Naive thymus-derived CD4-positive, alpha-beta T cell (primary cell): ENCODE measurements around the gene EDIL3. TPM values are rescaled to one million over a fixed set of nuclear protein-coding genes. Genes with fewer than 3 reads are reported as not detected.

Experiments used
- ATAC-seq: fragments of 150-1000 bp; cut with Tn5 transposase; 2 replicates; pipeline ENCODE4 v1.10.0; 2021; ENCODE audit warnings: mild to moderate bottlenecking, moderate library complexity
- CTCF ChIA-PET: fragments of 350-600 bp; sonication (Branson Sonifier 250); formaldehyde crosslinking; loops from one replicate; lab custom pipeline; 2021; ENCODE audit warnings: antibody characterized with exemption; lab: Charles Lee
- POLR2A ChIA-PET: fragments of 350-600 bp; sonication (Branson Sonifier 250); formaldehyde crosslinking; loops from one replicate; lab custom pipeline; 2021; ENCODE audit warnings: antibody characterized with exemption, inconsistent platforms; lab: Charles Lee
- DNase-seq, 9 donors: peaks; one replicate each; pipeline versions ENCODE4 v3.0.0 to v3.0.0-alpha.2; 2020 to 2022; ENCODE audit warnings: mixed read lengths in 1 of 9
- H3K27ac ChIP-seq: one replicate; pipeline ENCODE4 v1.7.0; 2013; ENCODE audit warnings: mild to moderate bottlenecking, low read depth, low read length, moderate library complexity
- H3K27me3 ChIP-seq, 2 donors: one replicate each; pipeline ENCODE4 v1.7.0; 2013; ENCODE audit warnings: low read length in 2 of 2, mild to moderate bottlenecking in 2 of 2, moderate library complexity in 2 of 2; ENCODE audit not compliant: control insufficient read depth in 2 of 2, insufficient read depth in 2 of 2
- H3K36me3 ChIP-seq, 3 experiments: 1 replicate in 2 of 3; 2 replicates in 1 of 3; pipeline ENCODE4 v1.7.0; 2013; ENCODE audit warnings: low read length in 3 of 3, mild to moderate bottlenecking in 3 of 3, moderate library complexity in 1 of 3; ENCODE audit not compliant: insufficient read depth in 3 of 3, control insufficient read depth in 2 of 3
- H3K4me1 ChIP-seq, 2 donors: one replicate each; pipeline ENCODE4 v1.7.0; 2013; ENCODE audit warnings: low read length in 2 of 2, mild to moderate bottlenecking in 2 of 2, moderate library complexity in 1 of 2; ENCODE audit not compliant: control insufficient read depth in 2 of 2, insufficient read depth in 2 of 2
- H3K4me3 ChIP-seq: 2 replicates; pipeline ENCODE4 v1.7.0; 2013; ENCODE audit warnings: mild to moderate bottlenecking, low read length
- H3K9me3 ChIP-seq, 3 experiments: 1 replicate in 2 of 3; 2 replicates in 1 of 3; pipeline ENCODE4 v1.7.0; 2013; ENCODE audit warnings: low read length in 3 of 3; ENCODE audit not compliant: control insufficient read depth in 2 of 3
- H3K27ac Mint-ChIP-seq, 9 donors: one replicate each; pipeline ENCODE4 v1.8.0; 2020 to 2022; ENCODE audit warnings: mixed read lengths in 9 of 9, mild to moderate bottlenecking in 8 of 9, moderate library complexity in 5 of 9, inconsistent platforms in 2 of 9
- H3K27me3 Mint-ChIP-seq, 5 donors: one replicate each; pipeline ENCODE4 v1.8.0; 2021 to 2022; ENCODE audit warnings: mixed read lengths in 5 of 5, mild to moderate bottlenecking in 1 of 5
- H3K36me3 Mint-ChIP-seq, 5 donors: one replicate each; pipeline ENCODE4 v1.8.0; 2020 to 2022; ENCODE audit warnings: mixed read lengths in 5 of 5, mild to moderate bottlenecking in 3 of 5, inconsistent platforms in 1 of 5
- H3K4me1 Mint-ChIP-seq, 7 donors: one replicate each; pipeline ENCODE4 v1.8.0; 2020 to 2022; ENCODE audit warnings: mixed read lengths in 7 of 7, mild to moderate bottlenecking in 3 of 7, inconsistent platforms in 1 of 7
- H3K4me3 Mint-ChIP-seq, 10 donors: one replicate each; pipeline ENCODE4 v1.8.0; 2020 to 2022; ENCODE audit warnings: mild to moderate bottlenecking in 10 of 10, mixed read lengths in 10 of 10, moderate library complexity in 6 of 10, inconsistent platforms in 2 of 10
- H3K9me3 Mint-ChIP-seq, 11 donors: one replicate each; pipeline ENCODE4 v1.8.0; 2020 to 2022; ENCODE audit warnings: mixed read lengths in 11 of 11, mild to moderate bottlenecking in 4 of 11, inconsistent platforms in 1 of 11, moderate library complexity in 1 of 11
- intact Hi-C, 2 donors: fragments of 100-400 bp; cut with micrococcal nuclease; formaldehyde crosslinking; loops; one replicate each; pipeline ENCODE4 v1.15.1; 2023
- polyA plus RNA-seq, 2 donors: library from polyadenylated mRNA; unstranded; fragments of 300-500 nt; fragmentation: Illumina TruSeq; gene quantifications; one replicate each; pipeline ENCODE4 v1.2.3, GENCODE V29; 2021
- total RNA-seq, 6 experiments: library from RNA in 5 of 6; stranded (reverse) in 5 of 6; gene quantifications; 1 replicate in 5 of 6; 2 replicates in 1 of 6; pipeline ENCODE4 v1.2.3 and lab custom pipeline; 2021 to 2026

Gene EDIL3
- total and polyA plus RNA-seq, 7 experiments from 2014 or later, result not detected

GRCh38 chr5:84213861-84214260, 170.8 kb downstream of the EDIL3 start:
- Mint-ChIP-seq H3K27me3 (no peaks in the 10 kb centered on the region), H3K27ac (no peak overlapping the region), H3K36me3 (no peaks in the 10 kb centered on the region), H3K4me3 (no peak overlapping the region), H3K9me3 (peaks cover 0 to 10% (median 1%) of the 10 kb centered on the region in 11 donors), H3K4me1 (peaks cover 0 to 2% (median 0%) of the 10 kb centered on the region in 7 donors)
- no peak overlapping the region for H3K4me3 ChIP-seq
- H3K9me3 ChIP-seq, result no peaks in the 10 kb centered on the region
- H3K27ac ChIP-seq, result no peak overlapping the region
- no peaks in the 10 kb centered on the region for H3K36me3 ChIP-seq
- DNase-seq (no peak), ATAC-seq (no peak)
- intact Hi-C loops, result no loop called here
- no peaks in the 10 kb centered on the region for H3K4me1 ChIP-seq
- H3K27me3 ChIP-seq, result no peaks in the 10 kb centered on the region
- CTCF ChIA-PET, result no interaction called here
- POLR2A ChIA-PET, result no interaction called here

- POLR2A ChIA-PET, result no interaction called here
- Histone ChIP-seq H3K4me3 (no peak overlapping the region), H3K9me3 (no peaks in the 10 kb centered on the region), H3K27ac (no peak overlapping the region), H3K36me3 (no peaks in the 10 kb centered on the region), H3K4me1 (no peaks in the 10 kb centered on the region), H3K27me3 (no peaks in the 10 kb centered on the region)
- Mint-ChIP-seq H3K4me3 (no peak overlapping the region), H3K4me1 (peaks cover 0 to 2% (median 0%) of the 10 kb centered on the region in 7 donors), H3K27me3 (no peaks in the 10 kb centered on the region), H3K27ac (no peak overlapping the region), H3K36me3 (no peaks in the 10 kb centered on the region), H3K9me3 (peaks cover 0 to 9% (median 1%) of the 10 kb centered on the region in 11 donors)
- CTCF ChIA-PET, result interaction anchor here (0.6 kb wide), 1 partner anchor 728 kb away, joined by 3 read pairs; no protein-coding TSS in a partner anchor
- DNase-seq (no peak), ATAC-seq (no peak)
- intact Hi-C loops, result no loop called here
Observed at GRCh38 chr5:84213212-84213611, 171.5 kb downstream of the EDIL3 start.

GRCh38 chr5:84204772-84205171, 179.9 kb downstream of the EDIL3 start:
- no peak overlapping the region for H3K4me3 Mint-ChIP-seq
- H3K27me3 Mint-ChIP-seq, result no peaks in the 10 kb centered on the region
- H3K4me3 ChIP-seq, result no peak overlapping the region
- H3K36me3 ChIP-seq, result no peaks in the 10 kb centered on the region
- no peaks in the 10 kb centered on the region for H3K9me3 ChIP-seq
- intact Hi-C loops, result no loop called here
- H3K4me1 ChIP-seq, result no peaks in the 10 kb centered on the region
- H3K36me3 Mint-ChIP-seq, result no peaks in the 10 kb centered on the region
- no peaks in the 10 kb centered on the region for H3K4me1 Mint-ChIP-seq
- POLR2A ChIA-PET, result no interaction called here
- ATAC-seq (no peak), DNase-seq (no peak)
- no peak overlapping the region for H3K27ac Mint-ChIP-seq
- no peak overlapping the region for H3K27ac ChIP-seq
- H3K9me3 Mint-ChIP-seq, result peaks cover 0 to 2% (median 0%) of the 10 kb centered on the region in 11 donors
- H3K27me3 ChIP-seq, result no peaks in the 10 kb centered on the region
- CTCF ChIA-PET, result no interaction called here

- no peaks in the 10 kb centered on the region for H3K36me3 Mint-ChIP-seq
- DNase-seq (no peak), ATAC-seq (no peak)
- POLR2A ChIA-PET, result no interaction called here
- Histone ChIP-seq H3K27ac (no peak overlapping the region), H3K27me3 (no peaks in the 10 kb centered on the region), H3K36me3 (no peaks in the 10 kb centered on the region), H3K4me1 (no peaks in the 10 kb centered on the region), H3K4me3 (no peak overlapping the region), H3K9me3 (no peaks in the 10 kb centered on the region)
- H3K4me3 Mint-ChIP-seq, result no peak overlapping the region
- H3K27ac Mint-ChIP-seq, result no peak overlapping the region
- CTCF ChIA-PET, result no interaction called here
- intact Hi-C loops, result no loop called here
- H3K27me3 Mint-ChIP-seq, result no peaks in the 10 kb centered on the region
- no peaks in the 10 kb centered on the region for H3K4me1 Mint-ChIP-seq
- H3K9me3 Mint-ChIP-seq, result peaks cover 0 to 3% (median 0%) of the 10 kb centered on the region in 11 donors
Observed at GRCh38 chr5:84202136-84202535, 182.5 kb downstream of the EDIL3 start.

- H3K27ac ChIP-seq, result no peak overlapping the region
- H3K36me3 ChIP-seq, result no peaks in the 10 kb centered on the region
- H3K9me3 Mint-ChIP-seq, result peaks cover 0 to 4% (median 0%) of the 10 kb centered on the region in 11 donors
- intact Hi-C loops, result no loop called here
- H3K27me3 Mint-ChIP-seq, result no peaks in the 10 kb centered on the region
- H3K4me1 ChIP-seq, result no peaks in the 10 kb centered on the region
- H3K27me3 ChIP-seq, result no peaks in the 10 kb centered on the region
- no peak for DNase-seq
- ChIA-PET CTCF (no interaction called here), POLR2A (interaction anchor here (0.6 kb wide), 1 partner anchor 1017 kb away, joined by 3 read pairs; no protein-coding TSS in a partner anchor)
- H3K9me3 ChIP-seq, result no peaks in the 10 kb centered on the region
- H3K4me3 ChIP-seq, result no peak overlapping the region
- H3K27ac Mint-ChIP-seq, result no peak overlapping the region
- no peaks in the 10 kb centered on the region for H3K36me3 Mint-ChIP-seq
- no peak for ATAC-seq
- H3K4me3 Mint-ChIP-seq, result no peak overlapping the region
- H3K4me1 Mint-ChIP-seq, result no peaks in the 10 kb centered on the region
Observed at GRCh38 chr5:84197538-84197937, 187.1 kb downstream of the EDIL3 start.

GRCh38 chr5:84191281-84191680, 193.4 kb downstream of the EDIL3 start:
- ChIA-PET POLR2A (no interaction called here), CTCF (no interaction called here)
- DNase-seq, result no peak
- no peaks in the 10 kb centered on the region for H3K9me3 ChIP-seq
- no peaks in the 10 kb centered on the region for H3K36me3 ChIP-seq
- intact Hi-C loops, result no loop called here
- H3K4me1 ChIP-seq, result no peaks in the 10 kb centered on the region
- Mint-ChIP-seq H3K27me3 (no peaks in the 10 kb centered on the region), H3K36me3 (no peaks in the 10 kb centered on the region), H3K4me1 (no peaks in the 10 kb centered on the region), H3K27ac (no peak overlapping the region), H3K9me3 (peaks cover 0 to 4% (median 0%) of the 10 kb centered on the region in 11 donors), H3K4me3 (no peak overlapping the region)
- ATAC-seq, result no peak
- H3K27ac ChIP-seq, result no peak overlapping the region
- no peak overlapping the region for H3K4me3 ChIP-seq
- no peaks in the 10 kb centered on the region for H3K27me3 ChIP-seq

- ChIA-PET POLR2A (no interaction called here), CTCF (no interaction called here)
- H3K27me3 Mint-ChIP-seq, result no peaks in the 10 kb centered on the region
- H3K4me1 Mint-ChIP-seq, result no peaks in the 10 kb centered on the region
- no peaks in the 10 kb centered on the region for H3K27me3 ChIP-seq
- H3K27ac ChIP-seq, result no peak overlapping the region
- no peaks in the 10 kb centered on the region for H3K36me3 Mint-ChIP-seq
- no peak overlapping the region for H3K4me3 ChIP-seq
- peaks cover 0 to 8% (median 1%) of the 10 kb centered on the region in 11 donors for H3K9me3 Mint-ChIP-seq
- no peaks in the 10 kb centered on the region for H3K9me3 ChIP-seq
- H3K27ac Mint-ChIP-seq, result no peak overlapping the region
- no peaks in the 10 kb centered on the region for H3K4me1 ChIP-seq
- ATAC-seq, result no peak
- H3K4me3 Mint-ChIP-seq, result no peak overlapping the region
- no peaks in the 10 kb centered on the region for H3K36me3 ChIP-seq
- intact Hi-C loops, result no loop called here
- DNase-seq, result no peak
Observed at GRCh38 chr5:84184857-84185256, 199.8 kb downstream of the EDIL3 start.
